Kidney (tissue), 14 donors: ENCODE measurements around the gene SMAD2. TPM values are rescaled to one million over a fixed set of nuclear protein-coding genes. Genes with fewer than 3 reads are reported as not detected.

Source experiments
- DNase-seq, 5 donors: peaks; one replicate each; pipeline ENCODE4 v3.0.0-alpha.2; 2013 to 2020
- FAIRE-seq: peaks from 2 replicates; lab custom pipeline; 2012; peaks lifted over from hg19 to GRCh38; lab: Jason Lieb, UNC
- H3K27ac ChIP-seq, 2 donors: one replicate each; pipeline ENCODE4 v1.7.0; 2013; ENCODE audit warnings: low read depth in 2 of 2, low read length in 2 of 2, inconsistent platforms in 1 of 2
- H3K27me3 ChIP-seq: one replicate; pipeline ENCODE4 v1.7.1; 2013; ENCODE audit warnings: low read length, inconsistent platforms; ENCODE audit not compliant: control insufficient read depth, insufficient read depth
- H3K36me3 ChIP-seq, 3 donors: one replicate each; pipeline versions ENCODE4 v1.7.0 to v1.7.1; 2013; ENCODE audit warnings: low read length in 3 of 3, control low read depth in 1 of 3, inconsistent platforms in 1 of 3; ENCODE audit not compliant: insufficient read depth in 3 of 3, control insufficient read depth in 2 of 3
- H3K4me1 ChIP-seq, 3 donors: one replicate each; pipeline versions ENCODE4 v1.7.0 to v1.7.1; 2013; ENCODE audit warnings: low read length in 3 of 3, inconsistent platforms in 1 of 3, low read depth in 1 of 3; ENCODE audit not compliant: control insufficient read depth in 2 of 3, insufficient read depth in 2 of 3
- H3K4me3 ChIP-seq, 3 donors: one replicate each; pipeline versions ENCODE4 v1.7.0 to v1.8.1; 2013; ENCODE audit warnings: low read length in 3 of 3, control low read depth in 1 of 3, inconsistent platforms in 1 of 3
- H3K9ac ChIP-seq, 3 donors: one replicate each; pipeline versions ENCODE4 v1.7.0 to v1.7.1; 2013; ENCODE audit warnings: low read length in 3 of 3, control low read depth in 1 of 3, inconsistent platforms in 1 of 3
- H3K9me3 ChIP-seq, 3 donors: one replicate each; pipeline versions ENCODE4 v1.7.0 to v1.7.1; 2013; ENCODE audit warnings: low read length in 3 of 3, control low read depth in 1 of 3, inconsistent platforms in 1 of 3; ENCODE audit not compliant: control insufficient read depth in 2 of 3, insufficient read depth in 1 of 3
- CTCF ChIP-seq: IDR thresholded peaks from 3 replicates; pipeline ENCODE4 v1.5.1; 2012; ENCODE audit warnings: mild to moderate bottlenecking, moderate library complexity, borderline replicate concordance; ENCODE audit not compliant: insufficient read depth; ENCODE audit errors: extremely low read depth
- intact Hi-C: fragments of 100-400 bp; cut with DNase I; formaldehyde crosslinking; loops from one replicate; pipeline ENCODE4 v1.11.1; 2022
- polyA plus RNA-seq: library from polyadenylated mRNA; stranded (reverse); fragments of 350-450 nt; fragmentation: Illumina TruSeq; extraction: RNeasy Lipid Tissue Mini Kit (QIAGEN cat#74804); gene quantifications from one replicate; pipeline ENCODE4 v1.2.3, GENCODE V29; 2014; ENCODE audit warnings: low read depth, low replicate concordance; ENCODE audit not compliant: insufficient read depth
- total RNA-seq: library from RNA; stranded (reverse); fragmentation: NEBNext Ultra II Directional; extraction: Animal tissue kit (Norgen Biotek cat#: 25700); gene quantifications from one replicate; pipeline ENCODE4 v1.2.1, GENCODE V29; 2021
- donor health status: control.
- donor health status: control.
- donor health status: control.
- donor health status: control.
- donor health status: control.
- donor health status: DM: yes; HTN: yes; CAD: no.
- donor health status: Normal renal cell carcinoma (clear cell type).

Gene SMAD2
- total and polyA plus RNA-seq, 2 donors from 2014 or later, result 29.9 to 147 TPM

GRCh38 chr18:47978141-47978540 is 47.7 kb upstream of the SMAD2 start:
- TF ChIP-seq CTCF, result no peak
- H3K9ac ChIP-seq, result no peak overlapping the region
- no peaks in the 10 kb centered on the region for H3K9me3 ChIP-seq
- no peak overlapping the region for H3K4me3 ChIP-seq
- intact Hi-C loops, result no loop called here
- no peaks in the 10 kb centered on the region for H3K27me3 ChIP-seq
- DNase-seq (no peak), FAIRE-seq (no peak)
- H3K4me1 ChIP-seq, result no peaks in the 10 kb centered on the region
- H3K27ac ChIP-seq, result no peak overlapping the region
- no peaks in the 10 kb centered on the region for H3K36me3 ChIP-seq

GRCh38 chr18:47975701-47976100 is 45.2 kb upstream of the SMAD2 start:
- intact Hi-C loops, result no loop called here
- H3K27me3 ChIP-seq, result no peaks in the 10 kb centered on the region
- no peak for TF ChIP-seq CTCF
- no peaks in the 10 kb centered on the region for H3K36me3 ChIP-seq
- no peaks in the 10 kb centered on the region for H3K9me3 ChIP-seq
- H3K4me1 ChIP-seq, result no peaks in the 10 kb centered on the region
- no peak overlapping the region for H3K9ac ChIP-seq
- no peak overlapping the region for H3K27ac ChIP-seq
- DNase-seq, result no peak
- no peak for FAIRE-seq
- no peak overlapping the region for H3K4me3 ChIP-seq

GRCh38 chr18:47975105-47975504 is 44.6 kb upstream of the SMAD2 start:
- intact Hi-C loops, result no loop called here
- Histone ChIP-seq H3K36me3 (no peaks in the 10 kb centered on the region), H3K4me1 (no peaks in the 10 kb centered on the region), H3K4me3 (no peak overlapping the region), H3K9me3 (no peaks in the 10 kb centered on the region), H3K27me3 (no peaks in the 10 kb centered on the region), H3K27ac (no peak overlapping the region), H3K9ac (no peak overlapping the region)
- no peak for FAIRE-seq
- DNase-seq, result no peak
- TF ChIP-seq CTCF, result no peak
